ENCODE results near the gene C1QTNF6.
"Not testable (repeated sequence)": the region's sequence is repeated elsewhere in the genome, so short reads cannot be mapped to it uniquely, and the experiment has no call there.

The C1QTNF6 gene

GRCh38 chr22:37206841-37207821, 19.1 kb upstream of the C1QTNF6 start:
- no peak for DNase-seq

DNA sequence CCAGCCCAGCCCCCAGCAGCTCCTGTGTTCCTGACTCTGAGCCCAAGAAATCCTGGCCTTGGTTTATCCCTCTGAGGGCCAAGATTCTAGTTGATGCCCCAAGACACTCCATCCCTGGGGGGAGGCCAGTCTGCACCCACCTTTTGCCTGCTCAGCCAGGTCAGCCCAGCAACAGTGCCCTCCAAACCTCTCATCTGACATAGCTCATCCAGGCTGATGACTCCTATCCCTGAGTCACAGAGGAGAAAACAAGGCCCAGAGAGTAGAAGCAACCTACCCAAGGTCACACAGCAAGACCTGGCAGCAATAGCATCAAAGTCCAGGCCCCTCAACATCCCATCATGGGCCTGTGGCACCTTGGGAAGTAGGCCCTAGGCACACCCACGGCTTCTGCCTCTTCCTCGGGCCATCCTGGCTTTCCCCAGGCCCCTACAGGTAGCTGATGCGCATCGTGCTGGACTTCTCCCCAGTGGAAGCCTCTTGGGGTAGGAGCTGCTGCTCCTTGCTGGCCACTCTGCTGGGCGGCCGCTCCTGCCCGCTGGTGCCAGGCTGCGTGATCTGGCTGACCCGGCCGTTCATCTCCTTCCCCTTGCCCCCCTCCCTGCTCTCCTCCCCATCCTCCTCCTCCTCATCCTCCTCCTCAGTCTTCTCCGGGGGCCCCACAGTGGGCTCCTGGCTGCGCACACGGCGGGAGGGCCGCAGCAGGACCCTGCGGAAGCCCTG, 18.2 kb upstream of the C1QTNF6 start:
- no peak for DNase-seq

GRCh38 chr22:37205046-37205445, 17.0 kb upstream of the C1QTNF6 start:
- DNase-seq: no peak

DNA sequence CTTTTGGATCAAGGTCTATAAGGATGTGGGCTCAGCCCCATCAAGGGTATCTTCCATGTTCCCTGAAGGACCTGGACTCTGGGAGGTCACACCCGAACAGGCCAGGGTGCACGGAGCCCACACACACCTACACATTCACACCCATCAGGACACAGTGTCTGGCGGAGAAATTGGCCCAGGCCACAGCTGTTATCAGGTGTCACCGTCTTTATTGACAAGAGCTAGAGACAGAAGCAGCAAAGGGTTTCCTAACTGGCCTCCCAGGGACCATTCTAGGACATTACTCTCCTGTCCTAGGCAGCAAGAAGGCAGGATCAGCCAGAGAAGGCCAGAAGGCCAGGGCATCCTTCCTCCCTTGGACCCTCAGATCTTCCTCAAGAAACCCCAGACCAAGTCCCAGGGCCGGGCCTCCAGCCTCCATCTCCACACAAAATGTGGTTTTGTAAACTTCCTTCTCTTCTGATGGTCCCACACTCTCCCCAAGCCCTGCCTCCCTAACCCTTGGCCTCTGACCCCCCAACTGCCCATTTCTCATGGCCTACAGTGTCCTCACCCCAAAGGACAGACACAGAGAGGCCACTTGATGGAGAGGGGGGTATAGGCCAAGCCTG, 16.1 kb upstream of the C1QTNF6 start:
- no peak for DNase-seq

DNA sequence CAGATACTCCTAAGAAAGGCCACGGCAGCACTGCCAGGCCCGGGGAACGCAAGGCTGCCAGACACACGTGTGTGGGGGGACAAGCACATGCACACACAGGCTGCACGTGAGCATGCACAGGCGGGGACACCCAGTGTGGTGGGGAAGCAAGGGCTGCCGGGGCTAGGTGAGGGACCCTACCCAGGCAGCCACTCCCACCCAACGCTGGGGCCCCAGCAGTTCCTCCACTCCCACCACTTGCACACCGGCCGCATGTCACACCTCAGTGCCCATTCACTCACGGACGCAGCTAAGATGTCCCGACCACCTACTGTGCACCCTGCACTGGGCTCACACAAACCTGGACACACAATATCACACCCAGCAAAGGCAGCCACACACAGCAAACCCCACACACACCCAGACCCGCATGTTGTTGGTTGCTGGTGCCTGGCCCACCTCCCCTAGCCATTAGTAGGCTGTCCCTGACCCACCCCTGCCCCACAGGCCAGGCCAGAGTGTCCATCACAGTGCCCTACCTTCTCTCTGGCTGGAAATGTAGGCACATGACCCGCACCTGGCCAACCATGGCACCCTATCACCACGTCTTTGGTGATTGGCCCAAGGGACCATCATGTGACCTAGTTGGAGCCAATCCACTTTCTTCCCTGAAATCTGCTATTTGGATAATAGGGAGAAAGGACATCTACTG, 15.5 kb upstream of the C1QTNF6 start:
- DNase-seq: no peak

GRCh38 chr22:37202716-37203115, 14.7 kb upstream of the C1QTNF6 start:
- DNase-seq: no peak

- DNase-seq: no peak
Observed at GRCh38 chr22:37202001-37202555, 14.0 kb upstream of the C1QTNF6 start.

DNA sequence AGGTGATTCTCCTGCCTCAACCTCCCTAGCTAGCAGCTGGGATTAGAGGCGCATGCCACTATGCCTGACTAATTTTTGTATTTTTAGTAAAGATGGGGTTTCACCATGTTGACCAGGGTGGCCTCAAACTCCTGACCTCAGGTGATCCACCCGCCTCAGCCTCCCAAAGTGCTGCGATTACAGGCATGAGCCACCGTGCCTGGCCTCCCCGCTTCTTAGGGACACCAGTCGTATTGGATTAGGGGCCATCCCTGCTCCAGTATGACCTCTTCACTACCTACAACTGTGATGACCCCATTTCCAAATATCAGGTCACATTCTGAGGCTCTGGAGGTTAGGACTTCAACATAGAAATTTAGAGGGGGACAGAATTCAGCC, 13.4 kb upstream of the C1QTNF6 start:
- DNase-seq: not testable (repeated sequence)

GRCh38 chr22:37199760-37200108, 11.7 kb upstream of the C1QTNF6 start:
- DNase-seq: no peak

GRCh38 chr22:37199103-37199759, 11.2 kb upstream of the C1QTNF6 start:
- DNase-seq: peak; percentile 70

DNA sequence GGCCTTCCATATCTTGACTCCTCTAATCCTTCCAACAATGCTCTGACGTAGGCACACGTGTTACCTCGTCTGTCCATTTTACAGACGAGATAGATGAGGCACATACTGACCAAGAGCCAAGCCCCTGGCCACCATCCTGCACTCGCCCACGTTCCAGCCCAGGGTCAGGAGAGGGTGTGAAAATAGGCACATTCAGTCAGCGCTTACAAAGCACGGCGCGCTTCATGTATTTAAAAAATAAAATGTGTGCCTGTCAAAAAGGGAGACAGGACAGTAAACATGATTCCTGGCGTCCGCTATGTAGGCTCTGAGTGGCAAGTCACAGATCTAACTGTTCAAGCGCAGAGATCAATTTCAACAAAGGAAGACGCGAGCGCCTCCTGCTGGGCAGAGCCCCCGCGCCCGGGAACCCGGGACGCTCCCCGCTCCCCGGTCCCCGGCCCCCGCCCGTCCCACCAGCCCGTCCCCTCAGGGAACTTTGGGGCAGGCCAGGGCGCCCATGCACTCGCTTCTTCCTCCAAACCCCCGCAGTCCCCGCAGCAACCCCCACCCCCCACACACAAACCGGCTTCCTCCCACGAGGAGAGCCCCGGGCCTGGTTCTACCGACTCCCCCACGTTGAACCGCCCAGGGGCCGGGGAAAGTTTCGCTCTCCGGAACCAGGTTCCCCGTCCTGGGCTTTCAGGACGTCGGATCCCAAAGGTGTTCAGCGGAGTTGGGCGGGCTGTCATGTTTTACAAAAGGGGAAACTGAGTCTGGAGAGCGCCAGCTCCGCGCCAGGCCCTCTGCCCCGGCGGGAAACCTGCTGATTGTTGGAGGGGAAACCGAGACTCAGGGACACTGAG, 10.4 kb upstream of the C1QTNF6 start:
- no peak for DNase-seq

DNA sequence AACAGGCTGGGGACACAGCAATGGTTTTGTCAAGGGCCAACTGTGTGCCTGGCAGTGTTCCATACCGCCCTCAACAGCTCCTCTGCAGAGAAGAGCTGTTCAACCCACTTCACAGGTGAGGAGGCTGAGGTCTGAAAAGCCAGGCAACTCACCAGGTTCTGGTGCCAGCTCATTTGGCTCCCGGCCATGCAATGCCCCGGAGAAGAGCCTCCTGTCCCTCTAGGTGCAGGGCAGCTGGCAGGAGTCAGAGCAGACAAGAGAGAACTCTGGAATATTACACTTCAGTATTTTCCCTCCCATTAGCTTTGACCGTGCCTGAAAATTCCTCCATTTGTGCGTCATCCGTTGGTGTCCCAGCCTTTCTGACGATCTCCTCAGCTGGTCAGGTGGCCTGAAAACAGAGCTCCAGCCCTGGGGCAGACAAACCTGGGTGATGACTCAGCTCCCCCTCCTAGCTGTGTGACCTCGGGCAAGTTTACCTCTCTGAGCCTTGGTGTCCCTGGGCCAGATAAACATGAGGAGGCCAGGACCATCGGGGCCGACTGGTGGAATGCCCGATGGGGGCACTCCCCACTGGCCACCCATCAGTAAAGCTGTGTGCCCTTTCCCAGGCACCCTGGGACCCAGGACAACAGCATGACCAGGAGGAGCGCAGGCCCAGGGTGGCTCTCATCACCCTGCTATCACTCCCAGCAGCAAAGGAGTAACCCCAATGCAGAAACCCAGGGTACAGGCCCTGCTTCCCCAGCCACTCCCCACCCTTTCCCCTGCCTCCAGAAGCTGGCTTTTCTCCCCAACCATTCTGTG, 9.6 kb upstream of the C1QTNF6 start:
- DNase-seq: no peak

DNA sequence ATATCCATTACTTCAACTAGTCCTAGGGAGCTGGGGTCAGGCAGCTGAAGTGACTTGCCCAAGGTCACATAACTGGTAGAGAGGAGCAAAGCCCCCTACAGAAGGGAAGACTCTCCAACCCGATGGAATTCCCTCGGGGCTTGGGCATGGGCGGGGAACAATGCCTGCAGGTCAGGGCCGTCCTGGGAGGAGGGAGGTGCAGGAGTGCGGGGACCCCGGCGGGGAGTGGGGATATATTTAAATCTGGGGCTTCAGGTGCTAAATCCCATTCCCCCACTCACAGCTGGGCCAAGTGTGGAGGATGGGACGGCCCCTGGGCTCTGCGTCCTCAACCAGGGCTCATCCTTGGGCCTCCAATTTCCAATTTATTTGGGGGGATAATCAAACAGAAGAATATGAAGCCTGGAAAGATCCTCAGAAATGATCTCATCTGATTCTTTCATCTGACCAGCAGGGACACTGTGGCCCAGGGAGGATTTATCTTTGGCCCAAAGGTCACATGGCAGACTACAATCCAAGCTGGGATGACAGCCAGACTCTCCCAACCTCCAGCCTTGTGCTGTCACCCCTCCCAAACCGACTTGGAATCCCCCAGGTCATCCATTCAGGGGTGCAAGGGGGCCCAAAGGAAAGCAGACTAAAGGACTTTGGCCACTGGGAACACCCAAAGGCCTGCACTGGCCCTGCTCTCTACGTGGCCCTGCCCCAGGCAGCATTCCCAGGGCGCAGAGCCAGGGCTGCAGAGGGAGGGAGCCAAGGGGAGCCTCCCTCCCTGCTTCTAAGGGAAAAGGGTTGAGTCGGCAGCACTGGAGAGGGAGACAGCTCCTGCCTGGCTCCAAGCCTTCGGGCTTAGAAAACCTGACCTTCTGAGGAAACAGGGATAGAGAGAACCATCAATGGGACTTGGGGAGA, 8.7 kb upstream of the C1QTNF6 start:
- no peak for DNase-seq

GRCh38 chr22:37195921-37196320, 7.9 kb upstream of the C1QTNF6 start:
- DNase-seq: no peak

DNA sequence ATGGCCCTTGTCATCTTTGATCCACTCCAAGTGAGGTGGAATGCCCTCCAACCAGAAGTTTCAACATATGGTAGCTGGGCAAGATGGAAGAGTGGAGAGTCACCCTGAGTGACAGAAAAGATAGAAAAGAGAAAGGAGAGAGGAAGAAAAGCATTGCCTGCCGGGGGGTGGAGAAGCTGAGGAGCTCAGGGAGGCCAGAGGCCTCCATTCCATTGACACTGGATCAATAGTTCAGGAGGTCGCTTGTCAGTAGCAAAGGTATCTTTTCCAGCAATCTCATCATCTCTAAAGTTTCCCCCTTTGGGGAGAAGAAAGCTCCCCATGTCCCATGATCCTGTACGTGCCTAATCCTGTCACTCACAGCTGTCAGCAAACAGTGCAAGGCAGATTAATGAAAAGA, 6.7 kb upstream of the C1QTNF6 start:
- DNase-seq: no peak

GRCh38 chr22:37193629-37194191, 5.7 kb upstream of the C1QTNF6 start:
- DNase-seq: no peak

DNA sequence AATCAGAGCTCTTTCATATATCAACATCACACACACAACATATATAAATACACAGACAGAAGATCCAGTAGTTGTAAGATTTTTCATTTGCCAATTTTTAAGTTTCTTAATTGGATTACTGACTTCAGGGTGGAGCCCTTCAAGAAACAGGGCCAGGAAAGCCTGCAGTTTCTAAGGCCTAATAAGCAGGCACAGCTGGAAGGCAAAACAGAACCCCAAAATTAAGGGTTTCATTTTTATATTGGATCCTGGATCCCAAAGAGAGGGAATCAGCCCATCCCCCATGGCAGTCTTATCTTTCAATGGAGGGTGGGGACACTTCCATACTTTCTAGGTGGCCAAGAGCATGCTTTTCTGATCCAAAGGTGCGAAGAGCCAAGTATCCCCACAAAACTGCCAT, 4.7 kb upstream of the C1QTNF6 start:
- no peak for DNase-seq

DNA sequence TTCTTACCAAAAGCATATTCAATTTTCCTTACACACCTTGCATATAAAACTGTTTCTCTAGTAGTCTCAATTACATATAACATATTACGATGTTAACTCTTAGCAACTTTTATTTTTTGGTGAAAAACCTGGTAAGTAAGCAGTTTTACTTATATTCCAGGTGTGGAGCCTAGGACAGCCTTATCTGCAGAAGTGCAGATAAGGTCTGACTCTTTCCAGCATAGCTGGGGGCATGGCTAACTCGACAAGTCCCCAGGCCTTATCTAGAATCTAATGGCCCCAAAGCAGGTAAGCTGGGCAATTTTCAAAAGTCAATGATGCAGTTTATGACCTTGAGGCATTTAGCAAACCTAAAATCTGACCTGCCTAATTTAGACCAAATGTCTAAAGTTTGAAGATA, 4.2 kb upstream of the C1QTNF6 start:
- DNase-seq: no peak

DNA sequence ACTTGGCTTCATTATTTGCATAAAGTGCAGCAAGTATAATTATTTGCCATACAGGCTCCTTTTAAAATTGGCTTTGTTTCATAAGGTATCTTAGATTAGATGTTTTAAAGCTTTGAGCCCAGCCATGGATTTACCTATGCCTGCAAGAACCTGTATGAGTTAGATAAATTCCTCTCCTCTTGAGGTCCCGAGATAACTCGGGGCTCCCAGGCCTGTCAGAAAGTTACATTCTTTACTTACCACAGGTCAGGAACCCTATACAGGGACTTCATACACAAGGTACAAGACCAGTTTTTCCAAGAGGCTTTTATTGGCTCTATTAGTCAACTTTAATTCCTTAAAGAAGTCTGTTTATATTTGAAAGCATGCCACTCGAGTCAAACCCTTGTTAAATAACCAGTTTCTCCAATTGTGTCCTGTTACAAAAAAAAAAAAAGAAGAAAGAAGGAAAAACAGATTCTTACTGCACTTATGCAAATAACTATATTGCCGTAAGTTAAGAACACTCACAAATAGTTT, 2.3 kb upstream of the C1QTNF6 start:
- no peak for DNase-seq

Measured in NCI-H1417 treated with DMSO at 0.1 percent for 48 hours (cell line).